Daoy (cell line): Measurements from ENCODE around the gene ZNF304. TPM values are rescaled to one million over a fixed set of nuclear protein-coding genes. Genes with fewer than 3 reads are reported as not detected.

Experiments
- DNase-seq: peaks from one replicate; pipeline ENCODE4 v3.0.0-alpha.2; 2015; ENCODE audit warnings: low read depth
- total RNA-seq: library from RNA; depleted of rRNA; stranded (reverse); fragments of >200 nt; shearing (Covaris generic); gene quantifications from 2 replicates; pipeline ENCODE4 v1.2.3, GENCODE V29; 2014; rRNA removed

The ZNF304 gene
- 5.7 and 6.2 TPM in 2 replicates for total RNA-seq

GRCh38 chr19:57350877-57351805 lies at the start of gene ZNF304:
ZNF304 (plus strand) TSS chr19:57351271; CDS start chr19:57351665, 394 bp downstream.
- peak; percentile 96 for DNase-seq

- peak; percentile 92 for DNase-seq
Observed at GRCh38 chr19:57302020-57302465, 49.0 kb upstream of the ZNF304 start.

- no peak for DNase-seq
Observed at GRCh38 chr19:57302727-57303401, 48.2 kb upstream of the ZNF304 start.

- DNase-seq: no peak
Observed at GRCh38 chr19:57305056-57305455, 46.0 kb upstream of the ZNF304 start.

GRCh38 chr19:57308514-57308913 lies 42.6 kb upstream of the ZNF304 start:
- no peak for DNase-seq

GRCh38 chr19:57310792-57311191 lies 40.3 kb upstream of the ZNF304 start:
- no peak for DNase-seq

GRCh38 chr19:57314146-57314545 lies 36.9 kb upstream of the ZNF304 start:
- DNase-seq: no peak

GRCh38 chr19:57317503-57317902 lies 33.6 kb upstream of the ZNF304 start:
- DNase-seq: peak; percentile 12

- no peak for DNase-seq
Observed at GRCh38 chr19:57319869-57320179, 31.2 kb upstream of the ZNF304 start.

- DNase-seq: peak; percentile 99
Observed at GRCh38 chr19:57320180-57321084, 30.6 kb upstream of the ZNF304 start, which contains the start of gene ZNF543. ZNF543 (plus strand) TSS chr19:57320472; CDS start chr19:57320854, 382 bp downstream.

GRCh38 chr19:57321116-57321515 lies 30.0 kb upstream of the ZNF304 start:
- no peak for DNase-seq

GRCh38 chr19:57321751-57322150 lies 29.3 kb upstream of the ZNF304 start:
- no peak for DNase-seq

GRCh38 chr19:57324992-57325391 lies 26.1 kb upstream of the ZNF304 start:
- DNase-seq: no peak

- no peak for DNase-seq
Observed at GRCh38 chr19:57327993-57328392, 23.1 kb upstream of the ZNF304 start.

- DNase-seq: no peak
Observed at GRCh38 chr19:57334191-57334590, 16.9 kb upstream of the ZNF304 start.

- no peak for DNase-seq
Observed at GRCh38 chr19:57338877-57339276, 12.2 kb upstream of the ZNF304 start.

- no peak for DNase-seq
Observed at GRCh38 chr19:57342582-57342981, 8.5 kb upstream of the ZNF304 start.

GRCh38 chr19:57348136-57348535 lies 2.9 kb upstream of the ZNF304 start:
- DNase-seq: no peak

- no peak for DNase-seq
Observed at GRCh38 chr19:57351867-57352266, 796 bp downstream of the ZNF304 start.

- no peak for DNase-seq
Observed at GRCh38 chr19:57355916-57356315, 4.8 kb downstream of the ZNF304 start.

GRCh38 chr19:57357406-57357805 lies 6.3 kb downstream of the ZNF304 start:
- DNase-seq: no peak

- no peak for DNase-seq
Observed at GRCh38 chr19:57359300-57359699, 8.2 kb downstream of the ZNF304 start.
